ENCODE data around the gene ZNF618.

DNA sequence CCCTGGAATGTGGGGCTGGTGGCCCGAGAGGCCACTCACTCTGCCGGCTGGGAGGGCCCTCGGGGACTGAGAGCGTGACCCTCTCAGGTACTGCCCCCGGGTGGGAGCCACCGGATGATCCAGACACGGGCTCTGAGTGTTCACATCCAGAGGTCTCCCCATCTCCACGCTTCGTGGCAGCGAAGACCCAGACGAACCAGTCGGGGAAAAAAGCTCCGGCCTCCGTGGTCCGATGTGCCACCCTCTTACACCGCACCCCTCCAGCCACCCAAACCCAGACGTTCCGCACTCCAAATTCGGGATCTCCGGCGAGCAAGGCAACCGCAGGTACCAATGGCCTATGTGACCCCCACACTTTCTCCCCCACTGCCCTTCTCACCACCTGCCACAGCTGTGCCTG lies 152.5 kb downstream of the ZNF618 start:
- TF ChIP-seq, protein P1, sequence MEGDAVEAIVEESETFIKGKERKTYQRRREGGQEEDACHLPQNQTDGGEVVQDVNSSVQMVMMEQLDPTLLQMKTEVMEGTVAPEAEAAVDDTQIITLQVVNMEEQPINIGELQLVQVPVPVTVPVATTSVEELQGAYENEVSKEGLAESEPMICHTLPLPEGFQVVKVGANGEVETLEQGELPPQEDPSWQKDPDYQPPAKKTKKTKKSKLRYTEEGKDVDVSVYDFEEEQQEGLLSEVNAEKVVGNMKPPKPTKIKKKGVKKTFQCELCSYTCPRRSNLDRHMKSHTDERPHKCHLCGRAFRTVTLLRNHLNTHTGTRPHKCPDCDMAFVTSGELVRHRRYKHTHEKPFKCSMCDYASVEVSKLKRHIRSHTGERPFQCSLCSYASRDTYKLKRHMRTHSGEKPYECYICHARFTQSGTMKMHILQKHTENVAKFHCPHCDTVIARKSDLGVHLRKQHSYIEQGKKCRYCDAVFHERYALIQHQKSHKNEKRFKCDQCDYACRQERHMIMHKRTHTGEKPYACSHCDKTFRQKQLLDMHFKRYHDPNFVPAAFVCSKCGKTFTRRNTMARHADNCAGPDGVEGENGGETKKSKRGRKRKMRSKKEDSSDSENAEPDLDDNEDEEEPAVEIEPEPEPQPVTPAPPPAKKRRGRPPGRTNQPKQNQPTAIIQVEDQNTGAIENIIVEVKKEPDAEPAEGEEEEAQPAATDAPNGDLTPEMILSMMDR (IDR thresholded peaks at IDR 0.05) = no peak
- TF ChIP-seq POLR2A (IDR thresholded peaks at IDR 0.05) = no peak
